ENCODE results near the gene RICTOR. TPM values are rescaled to one million over a fixed set of nuclear protein-coding genes. Genes with fewer than 3 reads are reported as not detected.

Gene RICTOR
- total RNA-seq, 1 experiment from 2014 or later: 41.1 TPM

GRCh38 chr5:38921174-38921573 lies 153.0 kb downstream of the RICTOR start:
- no peak for DNase-seq
- Mint-ChIP-seq H3K4me3 (ENCODE audit: low read depth, unreplicated experiment) (no peak overlapping the region), H3K36me3 (ENCODE audit: insufficient read depth, unreplicated experiment) (peaks cover 10% of the 10 kb centered on the region), H3K4me1 (ENCODE audit: low read depth, unreplicated experiment) (no peaks in the 10 kb centered on the region), H3K27me3 (ENCODE audit: unreplicated experiment) (no peaks in the 10 kb centered on the region), H3K27ac (ENCODE audit: unreplicated experiment) (no peak overlapping the region), H3K9me3 (ENCODE audit: low read depth, unreplicated experiment) (no peaks in the 10 kb centered on the region)
- CTCF ChIA-PET: interaction anchor here (1.3 to 1.6 kb wide), 3 partner anchors 10 to 480 kb away, joined by 3 to 6 read pairs (median 4); no protein-coding TSS in a partner anchor
- TF ChIP-seq CTCF (IDR thresholded peaks at IDR 0.05; ENCODE audit: unreplicated experiment): no peak
- no TSS peak for BruUV-seq (replicated peaks)
- intact Hi-C loops (cut with micrococcal nuclease; ENCODE audit: unreplicated experiment): loop anchor here (5.0 kb wide), 2 partner anchors 74 to 479 kb away; partner anchors contain the start of gene OSMR

GRCh38 chr5:38916802-38917201 lies 157.4 kb downstream of the RICTOR start:
- Mint-ChIP-seq H3K27me3 (ENCODE audit: unreplicated experiment) (no peaks in the 10 kb centered on the region), H3K4me3 (ENCODE audit: low read depth, unreplicated experiment) (no peak overlapping the region), H3K27ac (ENCODE audit: unreplicated experiment) (no peak overlapping the region), H3K9me3 (ENCODE audit: low read depth, unreplicated experiment) (no peaks in the 10 kb centered on the region), H3K4me1 (ENCODE audit: low read depth, unreplicated experiment) (no peaks in the 10 kb centered on the region), H3K36me3 (ENCODE audit: insufficient read depth, unreplicated experiment) (peaks cover 4% of the 10 kb centered on the region)
- CTCF ChIA-PET: no interaction called here
- no peak for TF ChIP-seq CTCF (IDR thresholded peaks at IDR 0.05; ENCODE audit: unreplicated experiment)
- intact Hi-C loops (cut with micrococcal nuclease; ENCODE audit: unreplicated experiment): no loop called here
- DNase-seq: no peak
- BruUV-seq (replicated peaks): no TSS peak

GRCh38 chr5:38913714-38914113 lies 160.5 kb downstream of the RICTOR start:
- Mint-ChIP-seq H3K4me3 (ENCODE audit: low read depth, unreplicated experiment) (no peak overlapping the region), H3K9me3 (ENCODE audit: low read depth, unreplicated experiment) (peaks cover 5% of the 10 kb centered on the region), H3K4me1 (ENCODE audit: low read depth, unreplicated experiment) (no peaks in the 10 kb centered on the region), H3K27me3 (ENCODE audit: unreplicated experiment) (no peaks in the 10 kb centered on the region), H3K27ac (ENCODE audit: unreplicated experiment) (no peak overlapping the region), H3K36me3 (ENCODE audit: insufficient read depth, unreplicated experiment) (peaks cover 3% of the 10 kb centered on the region)
- no peak for DNase-seq
- TF ChIP-seq CTCF (IDR thresholded peaks at IDR 0.05; ENCODE audit: unreplicated experiment): no peak
- CTCF ChIA-PET: interaction anchor here (0.7 kb wide), 1 partner anchor 1609 kb away, joined by 3 read pairs; no protein-coding TSS in a partner anchor
- no TSS peak for BruUV-seq (replicated peaks)
- intact Hi-C loops (cut with micrococcal nuclease; ENCODE audit: unreplicated experiment): no loop called here

GRCh38 chr5:38911933-38912332 lies 162.3 kb downstream of the RICTOR start:
- no TSS peak for BruUV-seq (replicated peaks)
- CTCF ChIA-PET: no interaction called here

More at GRCh38 chr5:38911933-38912332, 162.3 kb downstream of the RICTOR start:
- DNase-seq: no peak
- no peaks in the 10 kb centered on the region for H3K4me1 Mint-ChIP-seq (ENCODE audit: low read depth, unreplicated experiment)
- TF ChIP-seq CTCF (IDR thresholded peaks at IDR 0.05; ENCODE audit: unreplicated experiment): no peak
- H3K9me3 Mint-ChIP-seq (ENCODE audit: low read depth, unreplicated experiment): peaks cover 8% of the 10 kb centered on the region
- intact Hi-C loops (cut with micrococcal nuclease; ENCODE audit: unreplicated experiment): no loop called here
- peaks cover 16% of the 10 kb centered on the region for H3K36me3 Mint-ChIP-seq (ENCODE audit: insufficient read depth, unreplicated experiment)
- H3K27ac Mint-ChIP-seq (ENCODE audit: unreplicated experiment): no peak overlapping the region
- no peak overlapping the region for H3K4me3 Mint-ChIP-seq (ENCODE audit: low read depth, unreplicated experiment)
- H3K27me3 Mint-ChIP-seq (ENCODE audit: unreplicated experiment): no peaks in the 10 kb centered on the region
